HCT116 (cell line): ENCODE results near the gene ACBD3. TPM values are rescaled to one million over a fixed set of nuclear protein-coding genes. Genes with fewer than 3 reads are reported as not detected.

ENCODE experiments used
- ATAC-seq: fragments of 200-7000 bp; cut with Tn5 transposase; 2 replicates; pipeline ENCODE4 v1.9.1; 2020; ENCODE audit warnings: mild to moderate bottlenecking, moderate library complexity
- BruUV-seq: library from RNA; stranded (reverse); fragments of 400-500 nt; replicated peaks from 2 replicates; lab custom pipeline; 2021; lab: Mats Ljungman, UMichigan
- CTCF ChIA-PET: fragments of 300-600 bp; sonication (Branson Sonifier 250); formaldehyde crosslinking; loops from one replicate; lab custom pipeline; 2021; ENCODE audit warnings: antibody characterized with exemption; lab: Charles Lee
- POLR2A ChIA-PET: fragments of 300-600, 350-600 bp; sonication (Branson Sonifier 250); formaldehyde crosslinking; loops from one replicate; lab custom pipeline; 2021; ENCODE audit warnings: antibody characterized with exemption; lab: Charles Lee
- RAD21 ChIA-PET, 2 experiments: fragments of 300-600 bp; sonication (Branson Sonifier 250); formaldehyde crosslinking; loops; one replicate each; lab custom pipeline; 2023; ENCODE audit warnings: low total read pairs in 2 of 2; ENCODE audit not compliant: uncharacterized antibody in 2 of 2, unreplicated experiment in 2 of 2, low non-redundant PET in 1 of 2; lab: Charles Lee
- DNase-seq: peaks from one replicate; pipeline ENCODE4 v3.0.0-alpha.2; 2010; ENCODE audit warnings: low read depth, low spot score
- H2AFZ ChIP-seq: fragments of 200-600 bp; shearing (Covaris generic), sonication (generic); 2 replicates; pipeline ENCODE4 v1.6.1; 2017; ENCODE audit warnings: low read depth, mixed run types, mixed read lengths, antibody characterized with exemption, low read length; ENCODE audit not compliant: poor library complexity, severe bottlenecking
- H3K27ac ChIP-seq: 2 replicates; pipeline ENCODE4 v1.5.1; 2012; ENCODE audit warnings: low read depth, low read length
- H3K27me3 ChIP-seq: fragments of 200-600 bp; sonication (generic); 2 replicates; pipeline ENCODE4 v1.6.1; 2016; ENCODE audit warnings: mixed run types, low read length, mixed read lengths; ENCODE audit not compliant: insufficient read depth
- H3K36me3 ChIP-seq, 2 experiments: fragments of 200-500 bp in 1 of 2; fragments of 200-600 bp in 1 of 2; sonication (Bioruptor generic) in 1 of 2; sonication (generic) in 1 of 2; 2 replicates each; pipeline versions ENCODE4 v1.5.1 to v1.6.1; 2014 to 2016; ENCODE audit warnings: low read length in 2 of 2, inconsistent platforms in 1 of 2, mixed read lengths in 1 of 2, mixed run types in 1 of 2; ENCODE audit not compliant: insufficient read depth in 2 of 2, control insufficient read depth in 1 of 2
- H3K4me1 ChIP-seq, 2 experiments: fragments of 200-600 bp in 1 of 2; sonication (generic) in 1 of 2; 2 replicates each; pipeline versions ENCODE4 v1.5.1 to v1.6.1; 2012 to 2017; ENCODE audit warnings: low read length in 2 of 2, inconsistent platforms in 1 of 2, mild to moderate bottlenecking in 1 of 2, mixed read lengths in 1 of 2, mixed run types in 1 of 2, moderate library complexity in 1 of 2; ENCODE audit not compliant: insufficient read depth in 2 of 2, control insufficient read depth in 1 of 2
- H3K4me2 ChIP-seq: fragments of 200-600 bp; sonication (generic); 2 replicates; pipeline ENCODE4 v1.6.1; 2017; ENCODE audit warnings: mixed run types, low read length, mixed read lengths
- H3K4me3 ChIP-seq, 2 experiments: fragments of 200-600 bp in 1 of 2; sonication (generic) in 1 of 2; replicated peaks in 1 of 2; 2 replicates each; pipeline ENCODE4 v1.5.1; 2011 to 2016; ENCODE audit warnings: low read length in 2 of 2, control low read depth in 1 of 2, low read depth in 1 of 2, mild to moderate bottlenecking in 1 of 2, mixed read lengths in 1 of 2, mixed run types in 1 of 2
- H3K79me2 ChIP-seq: fragments of 200-600 bp; sonication (generic); 2 replicates; pipeline ENCODE4 v1.6.1; 2017; ENCODE audit warnings: mild to moderate bottlenecking, mixed run types, low read length, moderate library complexity, mixed read lengths; ENCODE audit not compliant: insufficient read depth
- H3K9ac ChIP-seq: fragments of 200-600 bp; sonication (generic); 2 replicates; pipeline ENCODE4 v1.6.1; 2016; ENCODE audit warnings: low read length, mixed read lengths
- H3K9me2 ChIP-seq: fragments of 200-600 bp; sonication (generic), shearing (Covaris generic); 2 replicates; pipeline ENCODE4 v1.6.1; 2017; ENCODE audit warnings: mixed run types, mild to moderate bottlenecking, moderate library complexity; ENCODE audit not compliant: insufficient read depth
- H3K9me3 ChIP-seq, 2 experiments: fragments of 200-500 bp in 1 of 2; fragments of 200-600 bp in 1 of 2; sonication (Bioruptor generic) in 1 of 2; sonication (generic) in 1 of 2; 2 replicates each; pipeline ENCODE4 v1.6.1; 2014 to 2017; ENCODE audit warnings: low read length in 2 of 2, mixed read lengths in 2 of 2, inconsistent platforms in 1 of 2, low read depth in 1 of 2, mild to moderate bottlenecking in 1 of 2, mixed run types in 1 of 2, moderate library complexity in 1 of 2; ENCODE audit not compliant: control insufficient read depth in 1 of 2, insufficient read depth in 1 of 2
- H4K20me1 ChIP-seq: fragments of 200-600 bp; sonication (generic), shearing (Covaris generic); 2 replicates; pipeline ENCODE4 v1.6.1; 2017; ENCODE audit warnings: mixed run types, mild to moderate bottlenecking, moderate library complexity; ENCODE audit not compliant: insufficient read depth
- ATF3 ChIP-seq: IDR thresholded peaks from 2 replicates; pipeline ENCODE4 v1.6.1; 2012
- EGR1 ChIP-seq: IDR thresholded peaks from 2 replicates; pipeline ENCODE4 v1.6.1; 2012; ENCODE audit warnings: low read depth
- ELF1 ChIP-seq: IDR thresholded peaks from 2 replicates; pipeline ENCODE4 v1.6.1; 2012; ENCODE audit warnings: low read depth, borderline replicate concordance
- EZH2 ChIP-seq: fragments of 200-600 bp; sonication (generic); IDR thresholded peaks from 2 replicates; pipeline ENCODE4 v1.6.1; 2017; ENCODE audit warnings: antibody characterized with exemption, mixed run types
- EZH2phosphoT487 ChIP-seq: fragments of 200-600 bp; IDR thresholded peaks from 2 replicates; pipeline ENCODE4 v1.6.1; 2018; ENCODE audit warnings: antibody characterized with exemption, borderline replicate concordance
- FOSL1 ChIP-seq: IDR thresholded peaks from 2 replicates; pipeline ENCODE4 v1.6.1; 2012; ENCODE audit warnings: low read depth
- MAX ChIP-seq: IDR thresholded peaks from 2 replicates; pipeline ENCODE4 v1.6.1; 2012
- POLR2AphosphoS5 ChIP-seq: IDR thresholded peaks from 2 replicates; pipeline ENCODE4 v1.6.1; 2011; ENCODE audit warnings: mild to moderate bottlenecking, low read depth, low read length, moderate library complexity
- RAD21 ChIP-seq: IDR thresholded peaks from 2 replicates; pipeline ENCODE4 v1.6.1; 2012; ENCODE audit warnings: low read depth, mild to moderate bottlenecking
- SIN3A ChIP-seq: IDR thresholded peaks from 2 replicates; pipeline ENCODE4 v1.6.1; 2012; ENCODE audit warnings: low read depth
- SRF ChIP-seq: IDR thresholded peaks from 2 replicates; pipeline ENCODE4 v1.6.1; 2012; ENCODE audit warnings: low read depth
- TCF7L2 ChIP-seq: IDR thresholded peaks from 2 replicates; pipeline ENCODE4 v1.7.0; 2011; ENCODE audit warnings: borderline replicate concordance, inconsistent platforms; ENCODE audit not compliant: insufficient read depth, insufficient read length; ENCODE audit errors: extremely low read depth
- YY1 ChIP-seq: IDR thresholded peaks from 2 replicates; pipeline ENCODE4 v1.6.1; 2011; ENCODE audit warnings: low read length, low read depth, moderate library complexity, mild to moderate bottlenecking; ENCODE audit not compliant: insufficient replicate concordance; ENCODE audit errors: extremely low read depth
- ZBTB33 ChIP-seq: IDR thresholded peaks from 2 replicates; pipeline ENCODE4 v1.6.1; 2011; ENCODE audit warnings: mild to moderate bottlenecking, low read length, moderate library complexity; ENCODE audit not compliant: insufficient replicate concordance; ENCODE audit errors: extremely low read depth
- intact Hi-C: fragments of 100-400 bp; cut with micrococcal nuclease; formaldehyde crosslinking; loops from 2 replicates; pipeline ENCODE4 v1.10.0; 2022
- total RNA-seq: library from RNA; stranded (reverse); gene quantifications from one replicate; pipeline ENCODE4 v1.2.1, GENCODE V29; 2021; ENCODE audit not compliant: unreplicated experiment

The ACBD3 gene
- total RNA-seq, 1 experiment from 2014 or later, result 29.6 TPM

GRCh38 chr1:226222686-226223085 is 36.1 kb upstream of the ACBD3 start:
- Histone ChIP-seq H3K9me2 (no peaks in the 10 kb centered on the region), H3K36me3 (no peaks in the 10 kb centered on the region), H3K27ac (no peak overlapping the region), H3K79me2 (no peaks in the 10 kb centered on the region), H3K27me3 (no peaks in the 10 kb centered on the region), H3K4me2 (no peak overlapping the region), H3K4me1 (no peaks in the 10 kb centered on the region), H2AFZ (no peak overlapping the region), H3K4me3 (no peak overlapping the region), H4K20me1 (no peaks in the 10 kb centered on the region), H3K9me3 (no peaks in the 10 kb centered on the region), H3K9ac (no peak overlapping the region)
- RAD21 ChIA-PET, result interaction anchor here in 1 of 2 experiments (0.7 kb wide), 1 partner anchor 774 kb away, joined by 4 read pairs; no protein-coding TSS in a partner anchor
- no peak for TF ChIP-seq POLR2AphosphoS5
- TF ChIP-seq SRF, result no peak
- no peak for TF ChIP-seq FOSL1
- no peak for TF ChIP-seq RAD21
- TF ChIP-seq MAX, result no peak
- no peak for TF ChIP-seq ELF1
- no peak for TF ChIP-seq ATF3
- TF ChIP-seq EZH2phosphoT487, result no peak
- TF ChIP-seq SIN3A, result no peak
- POLR2A ChIA-PET, result no interaction called here
- no peak for DNase-seq
- BruUV-seq, result no TSS peak
- intact Hi-C loops, result no loop called here
- ATAC-seq, result no peak
- CTCF ChIA-PET, result no interaction called here

GRCh38 chr1:226220473-226221189 is 34.1 kb upstream of the ACBD3 start:
- H3K27me3 ChIP-seq, result no peaks in the 10 kb centered on the region
- POLR2A ChIA-PET, result no interaction called here
- TF ChIP-seq EZH2, result no peak
- TF ChIP-seq ATF3, result no peak
- no peak for TF ChIP-seq EZH2phosphoT487
- TF ChIP-seq POLR2AphosphoS5, result no peak
- no peak for TF ChIP-seq MAX
- TF ChIP-seq YY1, result no peak
- no peak for TF ChIP-seq ZBTB33
- no peak for TF ChIP-seq TCF7L2
- TF ChIP-seq EGR1, result no peak
- no peaks in the 10 kb centered on the region for H3K4me1 ChIP-seq
- ATAC-seq, result no peak
- no peaks in the 10 kb centered on the region for H4K20me1 ChIP-seq
- no TSS peak for BruUV-seq
- H3K9ac ChIP-seq, result no peak overlapping the region
- intact Hi-C loops, result no loop called here
- H3K9me2 ChIP-seq, result no peaks in the 10 kb centered on the region
- no peak overlapping the region for H3K4me3 ChIP-seq
- no peak overlapping the region for H3K27ac ChIP-seq
- no peaks in the 10 kb centered on the region for H3K9me3 ChIP-seq
- H3K4me2 ChIP-seq, result no peak overlapping the region
- no peak overlapping the region for H2AFZ ChIP-seq
- H3K79me2 ChIP-seq, result no peaks in the 10 kb centered on the region
- CTCF ChIA-PET, result no interaction called here
- no peaks in the 10 kb centered on the region for H3K36me3 ChIP-seq
- RAD21 ChIA-PET, result no interaction called here
- DNase-seq, result no peak
